ENCODE results near the gene KIAA0825.
"Not testable (repeated sequence)": the region's sequence is repeated elsewhere in the genome, so short reads cannot be mapped to it uniquely, and the experiment has no call there.

The KIAA0825 gene

GRCh38 chr5:94218374-94218773 lies 400.0 kb downstream of the KIAA0825 start:
- DNase-seq, result peak; percentile 12

GRCh38 chr5:94217745-94218144 lies 400.7 kb downstream of the KIAA0825 start:
- DNase-seq, result no peak

- DNase-seq, result no peak
Measured at GRCh38 chr5:94217216-94217615, 401.2 kb downstream of the KIAA0825 start.

GRCh38 chr5:94212476-94212875 lies 405.9 kb downstream of the KIAA0825 start:
- no peak for DNase-seq

GRCh38 chr5:94209774-94210355 lies 408.5 kb downstream of the KIAA0825 start:
- DNase-seq, result no peak

GRCh38 chr5:94209272-94209671 lies 409.1 kb downstream of the KIAA0825 start:
- no peak for DNase-seq

- no peak for DNase-seq
Measured at GRCh38 chr5:94199566-94199965, 418.8 kb downstream of the KIAA0825 start.

- no peak for DNase-seq
Measured at GRCh38 chr5:94197970-94198369, 420.4 kb downstream of the KIAA0825 start.

- no peak for DNase-seq
Measured at GRCh38 chr5:94196953-94197352, 421.5 kb downstream of the KIAA0825 start.

GRCh38 chr5:94192658-94193391 lies 425.6 kb downstream of the KIAA0825 start:
- no peak for DNase-seq

GRCh38 chr5:94191604-94192003 lies 426.8 kb downstream of the KIAA0825 start:
- no peak for DNase-seq

- DNase-seq, result no peak
Measured at GRCh38 chr5:94188725-94189124, 429.7 kb downstream of the KIAA0825 start.

GRCh38 chr5:94184870-94185269 lies 433.5 kb downstream of the KIAA0825 start:
- DNase-seq, result no peak

GRCh38 chr5:94181895-94182294 lies 436.5 kb downstream of the KIAA0825 start:
- no peak for DNase-seq

GRCh38 chr5:94180761-94181160 lies 437.6 kb downstream of the KIAA0825 start:
- DNase-seq, result no peak

- DNase-seq, result no peak
Measured at GRCh38 chr5:94175912-94176311, 442.5 kb downstream of the KIAA0825 start.

GRCh38 chr5:94174748-94175411 lies 443.5 kb downstream of the KIAA0825 start:
- no peak for DNase-seq

GRCh38 chr5:94173100-94173499 lies 445.3 kb downstream of the KIAA0825 start:
- DNase-seq, result no peak

- not testable (repeated sequence) for DNase-seq
Measured at GRCh38 chr5:94171070-94171469, 447.3 kb downstream of the KIAA0825 start.

- not testable (repeated sequence) for DNase-seq
Measured at GRCh38 chr5:94170158-94170557, 448.2 kb downstream of the KIAA0825 start.

- no peak for DNase-seq
Measured at GRCh38 chr5:94168151-94168550, 450.3 kb downstream of the KIAA0825 start.

GRCh38 chr5:94161801-94162200 lies 456.6 kb downstream of the KIAA0825 start:
- DNase-seq, result no peak

- no peak for DNase-seq
Measured at GRCh38 chr5:94159144-94159543, 459.3 kb downstream of the KIAA0825 start.
